K562 (cell line): ENCODE results near the gene GALNT18. TPM values are rescaled to one million over a fixed set of nuclear protein-coding genes. Genes with fewer than 3 reads are reported as not detected.

Source experiments
- ATAC-seq: fragments of 200-7000 bp; cut with Tn5 transposase; 3 replicates; pipeline ENCODE4 v1.9.1; 2020; ENCODE audit warnings: moderate library complexity
- BruUV-seq: library from RNA; stranded (reverse); fragments of 400-500 nt; replicated peaks from 2 replicates; lab custom pipeline; 2021; lab: Mats Ljungman, UMichigan
- CTCF ChIA-PET: fragments of 300-600 bp; formaldehyde crosslinking; extraction: SDS; loops from one replicate; lab custom pipeline; 2021; ENCODE audit warnings: low intra/inter-chr PET ratio; lab: Yijun Ruan, JAX
- POLR2A ChIA-PET: fragments of 300-600, 350-650 bp; sonication (Branson Sonifier 250); formaldehyde crosslinking; extraction: SDS; loops from one replicate; lab custom pipeline; 2021; ENCODE audit warnings: antibody characterized with exemption, inconsistent platforms; lab: Yijun Ruan, JAX
- DNase-seq, 4 experiments: peaks; one replicate each; pipeline versions ENCODE4 v3.0.0 to v3.0.0-alpha.2; 2011 to 2018; ENCODE audit warnings: low spot score in 3 of 4, mixed read lengths in 3 of 4; ENCODE audit errors: extremely low read depth in 1 of 4
- FAIRE-seq: peaks from 2 replicates; lab custom pipeline; 2011; peaks lifted over from hg19 to GRCh38; lab: Jason Lieb, UNC
- H2AFZ ChIP-seq: 2 replicates; pipeline ENCODE4 v1.6.0; 2011; ENCODE audit warnings: low read depth, low read length, control low read depth, inconsistent platforms
- H3K27ac ChIP-seq: fragments of 200-600 bp; 3 replicates; pipeline ENCODE4 v1.8.0; 2011; ENCODE audit warnings: low read depth, mild to moderate bottlenecking, control low read depth, inconsistent platforms, low read length, moderate library complexity, mixed read lengths; ENCODE audit errors: extremely low read depth
- H3K27me3 ChIP-seq, 2 experiments: fragments of 300-600 bp in 1 of 2; 2 replicates in 1 of 2; 3 replicates in 1 of 2; pipeline versions ENCODE4 v1.6.0 to v1.8.0; 2011; ENCODE audit warnings: inconsistent platforms in 2 of 2, low read length in 2 of 2, mild to moderate bottlenecking in 1 of 2, mixed read lengths in 1 of 2, moderate library complexity in 1 of 2; ENCODE audit not compliant: control insufficient read depth in 2 of 2, insufficient read depth in 2 of 2
- H3K36me3 ChIP-seq: fragments of 300-600 bp; 3 replicates; pipeline ENCODE4 v1.8.0; 2011; ENCODE audit warnings: mild to moderate bottlenecking, low read length, inconsistent platforms; ENCODE audit not compliant: control insufficient read depth, insufficient read depth
- H3K4me1 ChIP-seq, 2 experiments: fragments of 200-600 bp in 1 of 2; replicated peaks in 1 of 2; 2 replicates in 1 of 2; 3 replicates in 1 of 2; pipeline versions ENCODE4 v1.5.1 to v1.8.0; 2011; ENCODE audit warnings: inconsistent platforms in 2 of 2, low read length in 2 of 2, mild to moderate bottlenecking in 1 of 2, mixed read lengths in 1 of 2, moderate library complexity in 1 of 2; ENCODE audit not compliant: control insufficient read depth in 2 of 2, insufficient read depth in 2 of 2
- H3K4me2 ChIP-seq: 2 replicates; pipeline ENCODE4 v1.6.1; 2011; ENCODE audit warnings: low read length, control low read depth, inconsistent platforms, mixed read lengths; ENCODE audit not compliant: insufficient read depth
- H3K4me3 ChIP-seq: fragments of 200-600 bp; sonication (generic), shearing (Covaris generic); 2 replicates; pipeline ENCODE4 v1.5.1; 2016; ENCODE audit warnings: control low read depth, inconsistent platforms
- H3K79me2 ChIP-seq: fragments of 200-600 bp; 3 replicates; pipeline ENCODE4 v1.8.0; 2011; ENCODE audit warnings: low read length, inconsistent platforms; ENCODE audit not compliant: control insufficient read depth, insufficient read depth
- H3K9ac ChIP-seq, 2 experiments: 2 replicates each; pipeline versions ENCODE4 v1.6.0 to v1.6.1; 2011; ENCODE audit warnings: low read depth in 2 of 2, low read length in 2 of 2, control low read depth in 1 of 2, inconsistent platforms in 1 of 2, mild to moderate bottlenecking in 1 of 2, mixed read lengths in 1 of 2; ENCODE audit not compliant: insufficient read depth in 1 of 2
- H3K9me1 ChIP-seq: one replicate; pipeline ENCODE4 v1.6.0; 2011; ENCODE audit warnings: inconsistent platforms, mild to moderate bottlenecking, low read length, moderate library complexity; ENCODE audit not compliant: control insufficient read depth, insufficient read depth
- H3K9me3 ChIP-seq: replicated peaks from 2 replicates; pipeline ENCODE4 v1.5.1; 2011; ENCODE audit warnings: low read depth, low read length, inconsistent platforms; ENCODE audit not compliant: control insufficient read depth, insufficient read depth
- H4K20me1 ChIP-seq: replicated peaks from 2 replicates; pipeline ENCODE4 v1.6.1; 2011; ENCODE audit warnings: low read length, inconsistent platforms, mixed read lengths; ENCODE audit not compliant: control insufficient read depth, insufficient read depth
- CAMTA2 ChIP-seq: fragments of 250-450 bp; sonication (Bioruptor Pico); conservative IDR thresholded peaks from 2 replicates; pipeline ENCODE4 v1.5.1; 2022
- DMBX1 ChIP-seq: fragments of 250-450 bp; sonication (Bioruptor Pico); IDR thresholded peaks from 2 replicates; pipeline ENCODE4 v1.8.0; 2022; ENCODE audit warnings: inconsistent platforms, mild to moderate bottlenecking, moderate library complexity, borderline replicate concordance
- DNMT1 ChIP-seq: fragments of 450-650 bp; IDR thresholded peaks from 2 replicates; pipeline ENCODE4 v1.6.1; 2016; ENCODE audit warnings: antibody characterized with exemption, mild to moderate bottlenecking
- FOXK1 ChIP-seq: sonication (generic); formaldehyde crosslinking; IDR thresholded peaks from 2 replicates; pipeline ENCODE4 v1.8.0; 2022; ENCODE audit warnings: missing genetic modification reagents, mild to moderate bottlenecking, borderline replicate concordance
- FOXK2 ChIP-seq, 2 experiments: fragments of 450-650 bp; IDR thresholded peaks in 1 of 2; conservative IDR thresholded peaks in 1 of 2; 2 replicates each; pipeline ENCODE4 v1.6.1; 2016; ENCODE audit warnings: low read depth in 2 of 2, mild to moderate bottlenecking in 1 of 2
- GATAD2A ChIP-seq: fragments of 450-650 bp; IDR thresholded peaks from 2 replicates; pipeline ENCODE4 v1.6.1; 2017
- GTF2A2 ChIP-seq: IDR thresholded peaks from 2 replicates; pipeline ENCODE4 v1.6.1; 2016; ENCODE audit warnings: mild to moderate bottlenecking, missing genetic modification characterization, missing compliant biosample characterization
- KLF1 ChIP-seq: fragments of 450-650 bp; IDR thresholded peaks from 2 replicates; pipeline ENCODE4 v1.6.1; 2016; ENCODE audit warnings: missing genetic modification characterization, missing compliant biosample characterization
- MCM3 ChIP-seq: fragments of 450-650 bp; IDR thresholded peaks from 2 replicates; pipeline ENCODE4 v1.6.1; 2016
- SREBF1 ChIP-seq: fragments of 150-350 bp; IDR thresholded peaks from 2 replicates; pipeline ENCODE4 v1.6.1; 2014; ENCODE audit warnings: antibody characterized with exemption, low read depth, low read length, borderline replicate concordance
- TCF7 ChIP-seq: sonication (generic); IDR thresholded peaks from 2 replicates; pipeline ENCODE4 v1.6.1; 2016; ENCODE audit warnings: antibody characterized with exemption, borderline replicate concordance
- ZKSCAN3 ChIP-seq: fragments of 250-450 bp; sonication (Bioruptor Pico); IDR thresholded peaks from 2 replicates; pipeline ENCODE4 v1.4.0; 2020
- ZNF121 ChIP-seq: sonication (generic); formaldehyde crosslinking; conservative IDR thresholded peaks from 2 replicates; pipeline ENCODE4 v1.8.0; 2022; ENCODE audit warnings: missing genetic modification reagents
- ZNF124 ChIP-seq: sonication (generic); formaldehyde crosslinking; IDR thresholded peaks from 2 replicates; pipeline ENCODE4 v1.8.1; 2022; ENCODE audit warnings: missing genetic modification reagents
- ZNF175 ChIP-seq: fragments of 200-800 bp; sonication (Bioruptor generic); IDR thresholded peaks from 2 replicates; pipeline ENCODE4 v1.6.1; 2016; ENCODE audit warnings: low read depth, mild to moderate bottlenecking, missing genetic modification characterization, missing compliant biosample characterization
- ZNF444 ChIP-seq: fragments of 250-450 bp; sonication (Bioruptor Pico); IDR thresholded peaks from 2 replicates; pipeline ENCODE4 v1.4.0; 2020; ENCODE audit warnings: mild to moderate bottlenecking, moderate library complexity
- ZNF695 ChIP-seq: fragments of 450-650 bp; formaldehyde crosslinking; IDR thresholded peaks from 2 replicates; pipeline ENCODE4 v1.4.0; 2020; ENCODE audit warnings: mild to moderate bottlenecking, moderate library complexity
- WGBS: fragments of 100-300 bp; shearing (Covaris generic); methylation state at CpG from one replicate; pipeline ENCODE4 v1.1.6; 2016; ENCODE audit warnings: low coverage, mixed read lengths; ENCODE audit not compliant: insufficient coverage; ENCODE audit errors: missing lambda C conversion rate; 5-methylcytosine and 5-hydroxymethylcytosine counted together
- in situ Hi-C: fragments of 300-500 bp; cut with MboI; formaldehyde crosslinking; loops from 4 replicates; pipeline ENCODE4 v1.15.0; 2018; ENCODE audit warnings: inconsistent platforms, mixed read lengths
- intact Hi-C: fragments of 100-400 bp; cut with micrococcal nuclease; formaldehyde crosslinking; loops from 2 replicates; pipeline ENCODE4 v1.14.2; 2022
- polyA plus RNA-seq, 8 experiments: library from polyadenylated mRNA; depleted of rRNA in 4 of 8; stranded (reverse) in 5 of 8; unstranded in 3 of 8; fragments of >200 nt; fragmentation: Nextera tagmentation in 2 of 8; fragmentation: Illumina TruSeq in 1 of 8; extraction: Ambion mirVana in 2 of 8; extraction: Trizol in 1 of 8; gene quantifications; 2 replicates each; pipeline versions ENCODE4 v1.2.1 to v1.2.3, GENCODE V29; 2011 to 2014; ENCODE audit warnings: inconsistent platforms in 1 of 8, missing spikeins in 1 of 8
- total RNA-seq, 7 experiments: library from RNA; depleted of rRNA in 6 of 7; stranded (reverse); fragments of >200 nt in 6 of 7; fragmentation: Illumina TruSeq in 2 of 7; extraction: Trizol in 2 of 7; gene quantifications; 2 replicates each; pipeline versions ENCODE4 v1.2.1 to v1.2.3, GENCODE V29; 2011 to 2021; ENCODE audit warnings: low replicate concordance in 1 of 7
- TF ChIP-seq, protein P1 (sequence below), 2 experiments: IDR thresholded peaks; 2 replicates each; pipeline ENCODE4 v1.6.1; 2012; ENCODE audit warnings: improper control_type of control experiment in 2 of 2, low read depth in 2 of 2, low read length in 2 of 2, borderline replicate concordance in 1 of 2
- TF ChIP-seq, protein P2 (sequence below): sonication (generic); formaldehyde crosslinking; IDR thresholded peaks from 2 replicates; pipeline ENCODE4 v1.9.0; 2022; ENCODE audit warnings: mild to moderate bottlenecking, missing genetic modification reagents

The GALNT18 gene
- total and polyA plus RNA-seq, 9 of the 15 experiments (the other 6 are each of a cell fraction or from before 2014, with no cell fraction given), result not detected

DNA sequence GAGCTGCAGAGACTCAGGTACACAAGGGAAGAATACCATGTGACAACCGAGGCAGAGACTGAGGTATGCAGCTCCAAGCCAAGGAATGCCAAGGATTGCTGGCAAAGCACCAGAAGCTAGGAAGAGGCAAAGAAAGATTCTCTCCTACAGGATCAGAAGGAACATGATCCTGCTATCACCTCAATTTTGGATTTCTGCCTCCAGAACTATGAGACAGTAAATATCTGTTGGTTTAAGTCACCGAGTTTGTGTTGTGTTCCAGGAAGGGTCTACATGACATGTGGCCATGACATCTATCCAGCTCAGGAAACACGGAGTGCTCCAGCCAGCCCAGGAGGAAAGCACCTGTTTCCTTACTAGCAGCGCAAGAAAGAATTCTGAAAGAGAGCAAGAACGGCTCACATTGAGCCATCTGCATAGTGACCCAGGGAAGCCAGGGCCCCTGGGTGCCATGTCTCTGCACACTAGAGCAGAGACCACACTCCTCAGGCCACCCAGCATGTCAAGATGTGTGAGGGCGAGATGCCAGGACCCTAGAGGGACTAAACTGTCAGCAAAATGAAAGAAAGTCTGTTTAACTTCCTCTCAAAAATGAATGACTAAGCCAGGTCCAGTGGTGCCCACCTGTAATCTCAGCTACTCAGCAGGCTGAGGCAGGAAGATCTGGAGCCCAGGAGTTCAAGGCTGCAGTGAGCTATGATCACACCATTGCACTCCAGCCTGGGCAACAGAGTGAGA is 35.6 kb upstream of the GALNT18 start:
- peaks cover 0 to 8% of the 10 kb centered on the region in 2 experiments; a peak in 2 of 5 replicates for H3K27me3 ChIP-seq
- H3K36me3 ChIP-seq, result no peaks in the 10 kb centered on the region
- BruUV-seq, result no TSS peak
- no peak overlapping the region for H2AFZ ChIP-seq
- no peak for TF ChIP-seq KLF1 (tag)
- TF ChIP-seq SREBF1, result no peak
- TF ChIP-seq DMBX1 (CRISPR knock-in tag), result no peak
- TF ChIP-seq ZNF695 (CRISPR knock-in tag), result no peak
- TF ChIP-seq ZNF444 (CRISPR knock-in tag), result no peak
- TF ChIP-seq ZNF124, result no peak
- no peak for TF ChIP-seq GTF2A2 (tag)
- no peak for TF ChIP-seq FOXK2 (conservative IDR thresholded peaks at IDR 0.05 in 1 of 2, IDR thresholded peaks at IDR 0.05 in 1 of 2; ENCODE audit: low read depth in 2 of 2)
- TF ChIP-seq TCF7, result no peak
- TF ChIP-seq ZKSCAN3 (CRISPR knock-in tag), result no peak
- TF ChIP-seq, protein P1, sequence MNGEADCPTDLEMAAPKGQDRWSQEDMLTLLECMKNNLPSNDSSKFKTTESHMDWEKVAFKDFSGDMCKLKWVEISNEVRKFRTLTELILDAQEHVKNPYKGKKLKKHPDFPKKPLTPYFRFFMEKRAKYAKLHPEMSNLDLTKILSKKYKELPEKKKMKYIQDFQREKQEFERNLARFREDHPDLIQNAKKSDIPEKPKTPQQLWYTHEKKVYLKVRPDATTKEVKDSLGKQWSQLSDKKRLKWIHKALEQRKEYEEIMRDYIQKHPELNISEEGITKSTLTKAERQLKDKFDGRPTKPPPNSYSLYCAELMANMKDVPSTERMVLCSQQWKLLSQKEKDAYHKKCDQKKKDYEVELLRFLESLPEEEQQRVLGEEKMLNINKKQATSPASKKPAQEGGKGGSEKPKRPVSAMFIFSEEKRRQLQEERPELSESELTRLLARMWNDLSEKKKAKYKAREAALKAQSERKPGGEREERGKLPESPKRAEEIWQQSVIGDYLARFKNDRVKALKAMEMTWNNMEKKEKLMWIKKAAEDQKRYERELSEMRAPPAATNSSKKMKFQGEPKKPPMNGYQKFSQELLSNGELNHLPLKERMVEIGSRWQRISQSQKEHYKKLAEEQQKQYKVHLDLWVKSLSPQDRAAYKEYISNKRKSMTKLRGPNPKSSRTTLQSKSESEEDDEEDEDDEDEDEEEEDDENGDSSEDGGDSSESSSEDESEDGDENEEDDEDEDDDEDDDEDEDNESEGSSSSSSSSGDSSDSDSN (IDR thresholded peaks at IDR 0.05; ENCODE audit: borderline replicate concordance in 1 of 2, low read depth in 2 of 2, low read length in 2 of 2), result no peak
- TF ChIP-seq, protein P2, sequence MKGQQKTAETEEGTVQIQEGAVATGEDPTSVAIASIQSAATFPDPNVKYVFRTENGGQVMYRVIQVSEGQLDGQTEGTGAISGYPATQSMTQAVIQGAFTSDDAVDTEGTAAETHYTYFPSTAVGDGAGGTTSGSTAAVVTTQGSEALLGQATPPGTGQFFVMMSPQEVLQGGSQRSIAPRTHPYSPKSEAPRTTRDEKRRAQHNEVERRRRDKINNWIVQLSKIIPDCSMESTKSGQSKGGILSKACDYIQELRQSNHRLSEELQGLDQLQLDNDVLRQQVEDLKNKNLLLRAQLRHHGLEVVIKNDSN (CRISPR knock-in tag), result no peak
- no peak for TF ChIP-seq ZNF175 (CRISPR knock-in tag)
- no peak for TF ChIP-seq ZNF121 (CRISPR knock-in tag)
- TF ChIP-seq GATAD2A, result no peak
- TF ChIP-seq CAMTA2 (CRISPR knock-in tag), result no peak
- no peak for TF ChIP-seq MCM3
- TF ChIP-seq DNMT1, result no peak
- no peak for TF ChIP-seq FOXK1
- ChIA-PET CTCF (no interaction called here), POLR2A (no interaction called here)
- no peaks in the 10 kb centered on the region for H3K9me3 ChIP-seq
- no peak for DNase-seq
- no peaks in the 10 kb centered on the region for H3K4me1 ChIP-seq
- no peaks in the 10 kb centered on the region for H4K20me1 ChIP-seq
- no peak overlapping the region for H3K4me3 ChIP-seq
- peaks cover 2% of the 10 kb centered on the region for H3K9me1 ChIP-seq
- H3K4me2 ChIP-seq, result no peak overlapping the region
- no peaks in the 10 kb centered on the region for H3K79me2 ChIP-seq
- no peak for FAIRE-seq
- WGBS, result 0% methylated on average over 6 of the region's 6 CpGs
- H3K9ac ChIP-seq, result no peak overlapping the region
- intact Hi-C loops (no loop called here), in situ Hi-C loops (no loop called here)
- H3K27ac ChIP-seq, result no peak overlapping the region
- no peak for ATAC-seq
